AG04449 (cell line): ENCODE data around the gene S100A14.

Source experiments
- CTCF ChIA-PET: fragments of 350-600 bp; formaldehyde crosslinking; extraction: SDS; loops from one replicate; lab custom pipeline; 2021; ENCODE audit warnings: antibody characterized with exemption; lab: Yijun Ruan, JAX
- POLR2A ChIA-PET: fragments of 400-600, 350-600 bp; formaldehyde crosslinking; extraction: SDS; loops from one replicate; lab custom pipeline; 2020; ENCODE audit warnings: antibody characterized with exemption, inconsistent platforms; lab: Yijun Ruan, JAX
- DNase-seq: peaks from one replicate; pipeline ENCODE4 v3.0.0-alpha.2; 2010; ENCODE audit warnings: low read depth, low spot score
- H3K4me3 ChIP-seq: 2 replicates; pipeline ENCODE4 v1.5.1; 2011; ENCODE audit warnings: low read depth, mild to moderate bottlenecking, control low read depth, low read length
- TF ChIP-seq, protein P1 (sequence below): IDR thresholded peaks from one replicate; pipeline ENCODE4 v1.5.1; 2011; ENCODE audit warnings: mild to moderate bottlenecking, moderate library complexity, low read length, control low read depth, inconsistent platforms; ENCODE audit not compliant: insufficient read depth; ENCODE audit errors: missing control alignments

The S100A14 gene

DNA sequence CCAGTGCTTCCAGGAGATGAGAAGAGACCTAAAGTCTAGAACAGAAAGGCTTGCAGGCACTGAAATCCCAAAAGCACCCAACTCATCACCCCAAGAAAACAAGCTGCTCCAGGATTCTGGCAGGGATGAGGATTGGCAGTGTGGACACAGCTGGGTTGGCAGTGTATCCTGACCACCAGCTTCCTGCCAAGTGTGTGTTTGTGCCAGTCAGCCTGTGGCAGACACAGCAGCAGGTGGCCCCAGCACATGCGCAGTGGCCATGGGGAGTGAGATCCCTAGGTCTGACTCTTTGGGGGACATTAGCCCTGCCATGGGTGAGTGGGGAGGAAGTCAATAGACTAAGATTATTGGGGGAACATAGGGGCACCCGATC lies 33.7 kb upstream of the S100A14 start:
- DNase-seq: no peak
- no peak overlapping the region for H3K4me3 ChIP-seq
- TF ChIP-seq, protein P1, sequence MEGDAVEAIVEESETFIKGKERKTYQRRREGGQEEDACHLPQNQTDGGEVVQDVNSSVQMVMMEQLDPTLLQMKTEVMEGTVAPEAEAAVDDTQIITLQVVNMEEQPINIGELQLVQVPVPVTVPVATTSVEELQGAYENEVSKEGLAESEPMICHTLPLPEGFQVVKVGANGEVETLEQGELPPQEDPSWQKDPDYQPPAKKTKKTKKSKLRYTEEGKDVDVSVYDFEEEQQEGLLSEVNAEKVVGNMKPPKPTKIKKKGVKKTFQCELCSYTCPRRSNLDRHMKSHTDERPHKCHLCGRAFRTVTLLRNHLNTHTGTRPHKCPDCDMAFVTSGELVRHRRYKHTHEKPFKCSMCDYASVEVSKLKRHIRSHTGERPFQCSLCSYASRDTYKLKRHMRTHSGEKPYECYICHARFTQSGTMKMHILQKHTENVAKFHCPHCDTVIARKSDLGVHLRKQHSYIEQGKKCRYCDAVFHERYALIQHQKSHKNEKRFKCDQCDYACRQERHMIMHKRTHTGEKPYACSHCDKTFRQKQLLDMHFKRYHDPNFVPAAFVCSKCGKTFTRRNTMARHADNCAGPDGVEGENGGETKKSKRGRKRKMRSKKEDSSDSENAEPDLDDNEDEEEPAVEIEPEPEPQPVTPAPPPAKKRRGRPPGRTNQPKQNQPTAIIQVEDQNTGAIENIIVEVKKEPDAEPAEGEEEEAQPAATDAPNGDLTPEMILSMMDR: no peak
- POLR2A ChIA-PET: interaction anchor here (1.4 kb wide), 1 partner anchor 11 kb away, joined by 3 read pairs; no protein-coding TSS in a partner anchor
- CTCF ChIA-PET: interaction anchor here (0.6 to 2.4 kb wide), 2 partner anchors 12 to 77 kb away, joined by 3 to 14 read pairs; no protein-coding TSS in a partner anchor

DNA sequence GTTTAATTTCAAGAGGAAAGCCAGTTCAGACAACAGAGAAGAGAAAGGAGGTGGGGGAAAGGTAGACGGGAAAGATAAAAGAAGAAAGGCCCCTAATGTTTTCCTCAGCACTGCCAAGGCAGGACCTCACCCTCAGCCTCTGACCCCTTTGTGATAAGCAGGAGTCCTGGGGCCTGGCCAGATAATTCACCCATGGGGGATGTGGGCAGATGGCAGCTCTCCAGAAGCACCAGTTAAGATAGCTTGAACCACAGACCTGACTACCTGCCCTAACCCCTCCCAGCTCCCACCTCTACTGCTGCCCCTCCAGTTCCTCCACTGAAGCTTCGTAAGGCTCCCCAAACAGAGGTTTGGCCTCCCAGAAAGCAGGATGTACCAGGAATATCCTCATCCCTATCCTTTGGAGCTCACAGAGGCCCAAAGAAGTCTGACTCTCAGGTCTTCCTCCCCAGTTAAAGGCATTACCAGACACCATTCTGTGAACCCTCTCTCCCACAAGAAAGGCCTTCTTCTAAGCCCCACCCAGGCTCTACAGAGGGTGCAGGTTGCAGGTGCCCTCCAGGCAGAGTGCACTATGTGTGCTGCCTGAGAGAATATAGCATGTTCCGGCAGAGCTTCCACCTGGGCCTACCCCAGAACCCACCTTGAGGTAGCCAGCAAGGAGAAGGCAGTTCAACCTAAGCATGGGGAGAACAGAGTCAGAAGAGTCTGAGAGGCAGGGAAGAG lies 33.2 kb upstream of the S100A14 start:
- ChIA-PET POLR2A (interaction anchor here (1.4 kb wide), 1 partner anchor 11 kb away, joined by 3 read pairs; no protein-coding TSS in a partner anchor), CTCF (interaction anchor here (0.6 to 2.4 kb wide), 2 partner anchors 11 to 76 kb away, joined by 3 to 14 read pairs; no protein-coding TSS in a partner anchor)
- DNase-seq: no peak
- TF ChIP-seq, protein P1: no peak
- no peak overlapping the region for H3K4me3 ChIP-seq

DNA sequence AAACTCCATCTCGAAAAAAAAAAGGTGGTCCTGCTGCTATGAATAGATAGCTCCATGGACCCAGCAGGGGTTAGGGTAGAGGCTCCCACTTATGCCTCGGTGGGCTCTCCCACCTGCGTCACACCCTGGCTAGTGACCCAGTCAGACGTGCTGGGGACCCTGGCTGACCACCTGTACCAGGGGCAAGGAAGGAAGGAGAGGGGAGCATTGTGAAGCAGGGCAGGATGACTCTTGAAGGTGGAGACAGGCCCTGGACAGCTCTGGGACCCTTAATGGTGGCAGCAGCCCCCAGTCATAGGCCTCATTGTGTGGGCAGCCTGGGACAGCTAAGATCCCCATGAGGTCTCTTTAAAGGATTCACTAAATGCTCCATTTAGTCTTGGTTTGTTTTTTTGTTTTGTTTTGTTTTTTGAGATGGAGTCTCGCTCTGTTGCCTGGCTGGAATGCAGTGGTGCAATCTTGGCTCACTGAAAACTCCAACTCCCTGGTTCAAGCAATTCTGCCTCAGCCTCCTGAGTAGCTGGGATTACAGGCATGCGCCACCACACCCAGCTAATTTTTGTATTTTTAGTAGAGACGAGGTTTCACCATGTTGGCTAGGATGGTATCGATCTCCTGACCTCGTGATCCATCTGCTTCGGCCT lies 32.0 kb upstream of the S100A14 start:
- POLR2A ChIA-PET: interaction anchor here (0.7 to 1.5 kb wide), 2 partner anchors 14 to 571 kb away, joined by 3 to 6 read pairs; partner anchors contain the start of gene CHTOP
- TF ChIP-seq, protein P1: no peak
- CTCF ChIA-PET: interaction anchor here (0.6 to 2.4 kb wide), 5 partner anchors 10 to 557 kb away, joined by 3 to 14 read pairs (median 4); no protein-coding TSS in a partner anchor
- H3K4me3 ChIP-seq: no peak overlapping the region
- no peak for DNase-seq

DNA sequence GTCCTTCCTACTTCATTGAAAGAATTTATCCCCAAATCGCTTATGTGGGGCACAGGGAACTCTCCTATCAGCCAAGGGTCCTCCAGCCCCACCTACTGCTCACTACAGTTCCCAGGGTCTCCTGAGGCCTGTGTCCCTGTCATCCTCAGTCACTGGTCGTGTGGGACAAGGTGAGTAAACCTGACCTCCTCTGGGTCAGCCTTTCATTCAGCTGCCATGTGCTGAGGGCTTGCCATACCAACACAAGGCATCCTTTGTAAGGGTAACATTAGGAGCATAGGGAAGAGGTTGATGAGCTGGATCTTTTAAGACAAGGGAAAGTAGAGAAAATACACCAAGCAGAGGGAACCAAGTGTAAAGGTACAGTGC lies 31.2 kb upstream of the S100A14 start:
- H3K4me3 ChIP-seq: no peak overlapping the region
- CTCF ChIA-PET: interaction anchor here (1.3 to 2.4 kb wide), 3 partner anchors 10 to 74 kb away, joined by 4 to 14 read pairs (median 8); no protein-coding TSS in a partner anchor
- TF ChIP-seq, protein P1: no peak
- POLR2A ChIA-PET: interaction anchor here (1.5 kb wide), 1 partner anchor 13 kb away, joined by 6 read pairs; the partner anchor contains the start of gene CHTOP
- no peak for DNase-seq

DNA sequence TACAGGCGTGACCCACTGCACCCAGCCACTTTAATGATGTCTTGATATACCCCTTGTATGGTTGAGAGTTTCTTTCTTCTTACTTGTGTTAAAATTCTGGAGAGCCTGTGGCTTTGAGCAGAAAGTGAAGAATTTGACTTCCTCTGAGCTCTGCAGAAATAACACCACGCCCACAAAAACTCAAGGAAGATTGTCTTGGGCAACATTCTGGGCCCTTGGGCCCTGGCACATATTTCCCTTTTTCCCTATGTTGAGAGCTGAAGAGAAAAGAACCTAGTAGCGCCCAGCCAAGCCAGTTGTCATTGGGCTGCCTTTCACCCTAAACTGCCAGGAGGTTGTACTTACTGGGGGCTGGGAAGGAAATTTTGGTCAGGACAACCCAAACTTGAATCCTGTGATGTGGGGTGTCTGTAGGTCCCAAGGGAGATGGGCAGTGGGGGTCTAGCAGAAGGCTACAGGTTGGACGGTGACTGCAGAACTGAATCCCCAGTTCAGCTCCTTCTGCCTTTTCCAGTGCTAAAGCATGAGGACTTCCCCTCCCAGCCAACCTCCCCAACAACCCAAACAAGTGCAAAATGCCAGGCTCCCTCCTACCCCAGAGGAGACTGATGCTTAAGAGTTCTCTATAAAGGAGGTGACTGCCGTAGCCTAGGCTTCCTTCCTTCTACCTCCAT lies 30.7 kb upstream of the S100A14 start:
- TF ChIP-seq, protein P1: no peak
- no peak overlapping the region for H3K4me3 ChIP-seq
- CTCF ChIA-PET: interaction anchor here (0.9 to 1.5 kb wide), 2 partner anchors 9 to 181 kb away, joined by 4 to 8 read pairs; no protein-coding TSS in a partner anchor
- POLR2A ChIA-PET: interaction anchor here (1.5 kb wide), 1 partner anchor 13 kb away, joined by 6 read pairs; the partner anchor contains the start of gene CHTOP
- DNase-seq: no peak
